ENCODE data around the gene ELP5. TPM values are rescaled to one million over a fixed set of nuclear protein-coding genes. Genes with fewer than 3 reads are reported as not detected.

Gene ELP5
- total RNA-seq, 1 experiment from 2014 or later = 49.6 TPM

DNA sequence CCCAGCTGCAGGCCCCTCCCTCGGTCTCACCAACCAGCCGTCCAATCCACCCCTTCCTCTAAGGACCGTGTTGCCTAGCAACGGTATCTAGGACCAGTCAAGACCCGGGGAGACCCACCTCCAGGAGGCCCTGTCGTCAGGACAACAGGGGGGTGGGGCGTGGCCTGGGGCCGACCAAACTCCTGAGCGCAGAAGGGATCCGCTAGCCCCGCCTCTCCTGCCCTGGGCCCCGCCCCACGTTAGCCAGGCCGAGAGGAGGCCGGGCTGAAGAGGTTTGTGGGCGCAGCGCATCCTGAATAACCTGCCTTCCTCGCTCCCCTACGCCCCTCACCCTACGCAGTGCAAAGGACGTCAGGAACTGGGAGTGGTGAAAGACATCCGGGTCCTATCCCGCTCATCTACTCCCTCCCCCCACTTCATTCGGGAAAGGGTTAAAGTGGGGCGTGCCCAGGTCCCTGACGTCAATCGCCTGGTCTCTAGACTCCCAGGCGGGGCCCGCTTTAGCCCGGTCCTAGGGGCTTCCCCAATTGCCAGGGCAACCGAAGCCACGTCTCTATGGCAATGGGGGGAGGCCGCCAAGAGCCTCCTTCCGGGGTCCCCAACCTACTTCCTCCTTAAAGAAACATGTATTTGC lies 47.1 kb upstream of the ELP5 start:
- Histone ChIP-seq H4K5ac (ENCODE audit: insufficient read length, low read depth, low read length) (no peak overlapping the region), H3K23ac (ENCODE audit: insufficient read length, low read depth, low read length) (no peak overlapping the region), H3K4me2 (ENCODE audit: insufficient read depth, insufficient read length, low read length) (peak overlapping the region; percentile 63), H4K91ac (ENCODE audit: insufficient read length, low read depth, low read length) (no peak overlapping the region), H3K56ac (ENCODE audit: insufficient read length, low read depth, low read length) (no peak overlapping the region), H3K79me1 (ENCODE audit: insufficient read depth, low read depth, low read length, poor library complexity, severe bottlenecking) (no peaks in the 10 kb centered on the region), H3K14ac (ENCODE audit: insufficient read depth, low read length) (peak overlapping the region; percentile 81; the same call in 1 of the 2 replicates), H2BK12ac (ENCODE audit: insufficient read length, low read depth, low read length) (no peak overlapping the region), H3K27me3 (ENCODE audit: insufficient read depth, low read length) (no peaks in the 10 kb centered on the region), H3K4ac (ENCODE audit: low read depth, low read length) (no peak overlapping the region), H3K27ac (ENCODE audit: insufficient read length, low read depth, low read length) (no peak overlapping the region), H3K79me2 (ENCODE audit: insufficient read depth, low read length) (no peaks in the 10 kb centered on the region), H3K9ac (ENCODE audit: extremely low read depth, insufficient read length, low read length) (no peak overlapping the region), H3K23me2 (ENCODE audit: insufficient read length, low read depth, low read length, poor library complexity, severe bottlenecking) (peaks cover 5% of the 10 kb centered on the region), H4K20me1 (ENCODE audit: control insufficient read depth, insufficient read depth, insufficient read length) (no peaks in the 10 kb centered on the region), H2AK5ac (ENCODE audit: insufficient read length, low read length) (no peak overlapping the region), H3K4me1 (ENCODE audit: insufficient read depth, low read length) (peaks cover 9% of the 10 kb centered on the region; the same call in 1 of the 2 replicates), H2AFZ (ENCODE audit: low read length) (no peak overlapping the region), H2BK5ac (ENCODE audit: insufficient read length, low read length) (no peak overlapping the region), H3K9me3 (ENCODE audit: control insufficient read depth, low read depth, low read length) (no peaks in the 10 kb centered on the region), H2BK15ac (ENCODE audit: low read depth, low read length) (no peak overlapping the region), H3T11ph (ENCODE audit: low read length) (no peak overlapping the region), H2BK120ac (ENCODE audit: low read depth, low read length, poor library complexity, severe bottlenecking) (no peak overlapping the region), H4K8ac (replicated peaks; ENCODE audit: insufficient read length, low read depth, low read length) (no peak overlapping the region), H3K18ac (ENCODE audit: insufficient read length, low read depth, low read length) (peak overlapping the region; percentile 41), H2BK20ac (ENCODE audit: low read depth, low read length, poor library complexity, severe bottlenecking) (no peak overlapping the region)
- Mint-ChIP-seq H3K9me3 (no peaks in the 10 kb centered on the region), H3K4me1 (peaks cover 28 to 50% of the 10 kb centered on the region in 2 experiments), H3K27me3 (ENCODE audit: low read depth) (no peaks in the 10 kb centered on the region; the same call in none of the 2 replicates), H3K27ac (peak overlapping the region; percentile 70 to 97 (median 97); a peak in 6 of 7 replicates), H3K36me3 (ENCODE audit: insufficient read depth in 1 of 3, low read depth in 3 of 3) (peaks cover 20 to 37% (median 26%) of the 10 kb centered on the region in 3 experiments), H3K4me3 (peak overlapping the region; percentile 66 to 83)
- TF ChIP-seq, protein P1, sequence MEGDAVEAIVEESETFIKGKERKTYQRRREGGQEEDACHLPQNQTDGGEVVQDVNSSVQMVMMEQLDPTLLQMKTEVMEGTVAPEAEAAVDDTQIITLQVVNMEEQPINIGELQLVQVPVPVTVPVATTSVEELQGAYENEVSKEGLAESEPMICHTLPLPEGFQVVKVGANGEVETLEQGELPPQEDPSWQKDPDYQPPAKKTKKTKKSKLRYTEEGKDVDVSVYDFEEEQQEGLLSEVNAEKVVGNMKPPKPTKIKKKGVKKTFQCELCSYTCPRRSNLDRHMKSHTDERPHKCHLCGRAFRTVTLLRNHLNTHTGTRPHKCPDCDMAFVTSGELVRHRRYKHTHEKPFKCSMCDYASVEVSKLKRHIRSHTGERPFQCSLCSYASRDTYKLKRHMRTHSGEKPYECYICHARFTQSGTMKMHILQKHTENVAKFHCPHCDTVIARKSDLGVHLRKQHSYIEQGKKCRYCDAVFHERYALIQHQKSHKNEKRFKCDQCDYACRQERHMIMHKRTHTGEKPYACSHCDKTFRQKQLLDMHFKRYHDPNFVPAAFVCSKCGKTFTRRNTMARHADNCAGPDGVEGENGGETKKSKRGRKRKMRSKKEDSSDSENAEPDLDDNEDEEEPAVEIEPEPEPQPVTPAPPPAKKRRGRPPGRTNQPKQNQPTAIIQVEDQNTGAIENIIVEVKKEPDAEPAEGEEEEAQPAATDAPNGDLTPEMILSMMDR (conservative IDR thresholded peaks at IDR 0.05) = no peak
- peak; percentile 99 for DNase-seq
- no CpG with 5 or more reads among the region's 34 CpGs for WGBS (ENCODE audit: extremely low coverage, insufficient read length, low lambda C conversion rate)
